Iris pigment epithelial cell (primary cell): ENCODE results near the gene MYO10.
A peak's percentile ranks its signal among the peaks of the same experiment; 100 is the strongest.
"Not testable (repeated sequence)": the region's sequence is repeated elsewhere in the genome, so short reads cannot be mapped to it uniquely, and the experiment has no call there.

Experiments used
- DNase-seq: peaks from one replicate; pipeline ENCODE4 v3.0.0-alpha.2; 2011; ENCODE audit warnings: low read depth

MYO10 gene

GRCh38 chr5:16668631-16669030 is 267.5 kb downstream of the MYO10 start:
- no peak for DNase-seq

DNA sequence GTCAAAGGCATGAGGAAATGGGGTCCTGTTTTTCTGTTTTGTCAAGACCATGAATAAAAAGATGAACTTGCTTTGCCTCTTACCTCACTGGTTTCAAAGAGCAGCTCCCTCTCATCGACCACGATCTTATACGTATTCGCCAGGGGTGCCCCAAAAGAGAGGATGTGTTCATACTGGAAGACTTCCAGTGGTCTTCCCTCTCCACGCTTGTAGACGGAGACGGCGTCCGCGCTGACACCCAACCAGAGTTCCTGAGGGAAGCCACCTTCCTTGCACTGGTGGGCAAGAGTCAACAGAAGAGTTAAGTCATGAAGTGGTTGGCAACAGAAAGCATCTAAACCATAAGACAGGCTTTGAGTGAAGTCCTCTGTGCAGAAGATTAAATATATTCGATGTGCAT is 267.9 kb downstream of the MYO10 start:
- DNase-seq = no peak

GRCh38 chr5:16666883-16667398 is 269.1 kb downstream of the MYO10 start:
- no peak for DNase-seq

- DNase-seq = no peak
Measured at GRCh38 chr5:16666130-16666882, 269.8 kb downstream of the MYO10 start.

- no peak for DNase-seq
Measured at GRCh38 chr5:16665601-16666000, 270.5 kb downstream of the MYO10 start.

DNA sequence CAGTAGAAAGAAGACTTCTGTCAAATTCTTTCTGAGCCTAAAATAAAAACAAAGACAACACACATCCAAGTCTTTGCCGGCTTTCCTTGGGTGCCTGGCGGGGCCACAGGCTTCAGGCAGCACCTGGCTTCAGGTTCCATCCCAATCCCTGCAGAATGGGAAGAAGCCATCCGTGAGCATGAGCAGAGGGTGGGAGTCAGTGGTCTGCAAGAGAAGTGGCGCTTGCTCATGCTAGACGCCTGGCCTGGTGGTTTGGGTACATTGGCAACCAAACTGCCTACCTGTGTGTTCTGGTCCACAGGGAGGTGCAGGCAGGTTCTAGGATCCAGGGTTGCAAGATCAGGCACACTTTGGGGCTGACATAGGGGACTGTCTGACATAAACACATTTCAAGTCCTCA is 271.7 kb downstream of the MYO10 start:
- DNase-seq = no peak

DNA sequence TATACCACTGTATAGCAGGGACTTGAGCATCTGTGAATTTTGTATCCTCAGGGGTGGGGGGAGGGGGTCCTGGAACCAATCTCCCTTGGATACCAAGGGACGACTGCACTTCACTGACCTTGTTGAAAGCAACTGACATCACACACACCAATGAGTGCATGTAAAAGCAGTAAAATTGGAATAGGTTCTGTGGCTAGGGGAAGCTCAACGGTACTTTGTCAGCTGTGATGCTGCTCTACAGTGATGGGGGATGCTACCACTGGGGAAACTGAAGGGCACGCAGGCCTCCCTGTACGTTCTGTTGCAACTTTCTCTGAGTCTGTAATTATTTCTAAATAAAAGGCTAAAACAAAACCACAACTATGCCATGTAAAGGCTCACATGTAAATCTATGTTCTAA is 272.2 kb downstream of the MYO10 start:
- no peak for DNase-seq

DNA sequence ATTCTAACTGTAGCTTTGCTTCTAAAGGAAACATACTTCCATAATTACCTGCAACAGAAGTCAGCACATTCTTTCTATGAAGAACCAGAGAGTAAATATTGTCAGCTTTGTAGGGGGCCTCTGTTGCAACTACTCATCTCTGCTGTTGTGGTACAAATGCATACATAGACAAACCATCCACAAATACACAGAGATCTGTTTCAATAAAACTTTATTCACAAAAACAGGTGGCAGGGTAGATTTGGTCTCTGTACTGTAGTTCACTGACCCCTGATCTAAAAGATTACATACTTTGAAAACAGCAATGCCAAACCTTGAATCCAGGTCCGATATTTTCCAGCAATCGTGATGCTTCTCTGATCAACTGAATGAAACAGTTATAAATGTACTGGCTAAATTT is 274.4 kb downstream of the MYO10 start:
- no peak for DNase-seq

DNA sequence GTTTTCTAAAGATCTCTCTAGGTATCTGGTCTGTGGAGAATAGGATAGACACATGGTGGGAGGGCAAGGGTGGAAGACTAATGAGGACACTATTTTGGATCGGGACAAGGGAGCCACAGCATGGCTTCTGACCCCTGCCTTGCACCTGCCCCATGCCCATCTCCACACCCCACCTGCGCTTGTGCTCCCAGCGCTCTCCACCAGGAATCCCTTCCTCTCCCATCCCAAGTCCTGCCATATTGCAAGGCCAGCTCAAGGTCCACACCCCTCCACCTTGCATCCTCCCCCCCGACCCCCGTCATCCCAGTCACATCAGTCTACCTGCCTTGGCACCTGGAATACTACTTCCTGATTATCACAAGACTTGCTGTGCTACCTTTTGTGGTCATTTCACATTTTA is 275.1 kb downstream of the MYO10 start:
- DNase-seq = no peak

DNA sequence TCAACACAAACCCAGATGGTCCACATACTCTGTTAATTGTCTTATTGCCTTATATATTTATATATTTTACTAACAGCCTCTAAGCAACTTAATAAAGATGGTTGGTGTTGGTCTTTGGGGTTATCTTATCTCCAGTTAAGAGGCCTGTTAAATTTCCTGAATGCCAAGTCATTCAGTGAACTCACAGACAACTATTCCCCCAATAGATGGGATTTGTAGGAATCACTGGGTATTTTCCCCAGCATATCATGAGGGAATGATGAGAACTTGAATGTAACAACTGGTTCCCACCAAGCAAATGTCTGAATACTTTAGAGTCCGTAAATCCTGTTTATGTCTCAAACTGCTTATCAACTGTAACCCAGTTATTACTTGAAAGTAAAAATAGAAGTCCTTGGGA is 276.6 kb downstream of the MYO10 start:
- no peak for DNase-seq

- DNase-seq = peak; percentile 47
Measured at GRCh38 chr5:16656561-16657191, 279.4 kb downstream of the MYO10 start.

DNA sequence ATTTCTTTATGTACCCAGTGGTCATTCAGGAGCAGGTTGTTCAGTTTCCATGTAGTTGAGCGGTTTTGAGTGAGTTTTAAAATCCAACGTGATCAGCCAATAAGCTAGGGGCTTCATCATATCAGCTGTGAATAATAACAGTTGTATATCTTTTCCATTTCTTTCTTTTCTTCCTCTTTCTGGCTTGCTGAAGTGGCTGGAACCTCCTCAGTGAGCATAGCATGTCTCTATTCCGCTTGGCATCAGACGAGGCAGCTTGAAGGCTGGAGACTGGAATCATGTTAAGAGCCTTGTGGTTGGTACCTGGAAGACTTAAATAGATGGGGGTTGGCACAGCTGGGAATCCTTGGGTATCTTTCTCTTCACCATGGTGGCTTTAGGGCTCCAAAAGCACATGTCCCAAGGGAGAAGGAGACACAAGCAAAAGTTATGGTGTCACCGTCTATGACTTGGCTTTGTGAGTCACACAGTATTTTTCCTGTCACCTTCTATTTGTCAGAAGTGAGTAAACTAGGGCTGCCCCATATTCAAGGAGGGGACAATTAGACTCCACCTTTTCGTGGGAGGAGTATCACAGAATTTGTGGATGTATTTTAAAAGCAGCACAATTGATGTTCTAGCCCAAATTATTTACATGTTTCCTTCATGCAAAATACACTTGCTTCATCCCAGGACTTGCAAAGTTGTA is 281.3 kb downstream of the MYO10 start:
- no peak for DNase-seq

- not testable (repeated sequence) for DNase-seq
Measured at GRCh38 chr5:16648739-16649138, 287.3 kb downstream of the MYO10 start.

DNA sequence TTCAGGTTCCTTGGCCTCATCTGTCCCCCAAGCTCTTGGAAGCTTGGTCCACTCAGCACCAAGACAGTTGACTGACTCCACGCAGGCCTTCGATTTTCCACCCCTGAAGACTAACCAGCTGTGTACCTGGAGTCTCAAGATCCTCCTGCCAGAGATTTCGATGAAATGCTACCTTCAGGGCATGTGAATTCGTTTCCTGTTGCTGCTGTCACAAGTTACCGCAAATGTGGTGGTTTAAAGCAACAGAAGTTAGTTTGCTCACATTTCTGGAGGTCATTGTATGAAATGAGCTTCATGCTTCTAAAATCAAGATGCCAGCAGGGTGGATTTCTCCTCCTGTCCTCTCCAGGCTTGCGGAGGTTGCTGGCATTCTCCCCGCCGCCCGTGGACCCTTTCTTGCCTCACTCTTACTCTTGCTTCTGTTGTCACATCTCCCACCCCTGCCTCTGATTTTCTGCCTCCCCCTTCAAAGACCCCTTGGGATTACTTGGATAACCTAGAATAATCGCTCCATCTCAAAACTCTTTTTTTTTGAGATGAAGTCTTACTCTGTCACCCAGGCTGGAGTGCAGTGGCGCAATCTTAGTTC is 291.7 kb downstream of the MYO10 start:
- no peak for DNase-seq

GRCh38 chr5:16642867-16643266 is 293.2 kb downstream of the MYO10 start:
- no peak for DNase-seq

GRCh38 chr5:16639206-16639605 is 296.9 kb downstream of the MYO10 start:
- no peak for DNase-seq

DNA sequence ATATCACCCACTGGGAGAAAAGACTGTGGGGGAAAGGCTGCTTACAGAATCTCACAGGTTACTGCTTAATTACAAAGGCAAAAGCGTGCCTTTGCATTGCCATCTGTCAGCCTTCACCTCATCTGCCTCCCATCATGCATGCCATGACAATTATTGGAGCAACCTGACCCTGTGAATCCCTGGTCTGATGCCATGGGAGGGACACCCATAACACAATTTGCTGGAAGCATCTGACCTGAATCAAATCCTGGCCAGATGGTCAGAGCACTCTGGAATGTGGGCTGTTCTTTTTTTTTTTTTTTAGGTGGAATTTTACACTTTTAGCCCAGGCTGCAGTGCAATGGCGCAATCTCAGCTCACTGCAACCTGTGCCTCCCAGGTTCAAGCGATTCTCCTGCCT is 307.7 kb downstream of the MYO10 start:
- DNase-seq = no peak

DNA sequence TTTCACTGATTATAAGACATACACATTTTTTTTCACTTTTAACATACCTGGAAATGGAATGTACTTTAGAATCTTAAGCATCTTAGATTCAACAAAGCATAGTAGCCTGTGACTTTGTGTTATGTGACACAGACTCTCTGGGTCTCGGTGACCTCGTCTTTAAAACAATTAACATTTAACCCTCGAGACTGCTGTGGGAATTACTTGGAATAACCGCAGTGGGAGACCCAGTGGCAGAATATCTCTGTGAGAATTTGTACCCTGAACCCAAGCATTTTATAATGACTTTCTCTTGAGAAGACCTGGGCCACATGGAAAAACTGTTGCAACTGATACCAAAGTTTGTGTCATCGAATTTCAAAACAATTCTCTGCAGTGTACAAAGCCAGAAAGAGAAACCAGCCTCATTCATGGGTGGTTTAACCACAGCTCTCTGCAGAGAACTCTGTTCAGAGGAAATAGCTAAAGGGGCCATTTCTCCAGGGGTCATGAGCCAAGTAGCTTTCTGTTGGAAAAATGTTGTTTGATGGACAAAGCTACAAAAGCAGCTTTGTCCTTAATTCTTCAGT is 309.3 kb downstream of the MYO10 start:
- peak; percentile 47 for DNase-seq

GRCh38 chr5:16625096-16625495 is 311.0 kb downstream of the MYO10 start:
- DNase-seq = no peak

DNA sequence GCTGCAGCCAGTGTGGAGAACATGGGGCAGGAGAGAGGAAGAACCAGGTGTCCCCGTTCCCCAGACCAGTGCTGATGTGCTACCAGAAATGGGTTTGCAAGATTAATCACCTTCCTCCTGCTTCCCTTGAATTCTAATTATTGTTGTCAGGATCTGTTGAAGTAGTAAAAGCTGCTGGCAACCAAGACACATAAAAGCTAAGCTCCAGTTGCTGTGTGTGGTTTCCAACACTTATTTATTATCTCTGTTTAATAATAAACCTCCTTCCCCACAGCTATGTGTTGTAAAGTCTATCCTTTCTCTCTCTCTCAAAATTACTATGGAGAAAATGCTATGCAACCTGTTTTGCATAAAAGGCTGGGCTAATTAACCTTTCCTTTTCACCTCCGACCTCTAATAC is 317.0 kb downstream of the MYO10 start:
- DNase-seq = no peak

GRCh38 chr5:16618138-16618897 is 317.8 kb downstream of the MYO10 start:
- DNase-seq = no peak
